HFFc6 (cell line): Measurements from ENCODE around the gene CPT1B. TPM values are rescaled to one million over a fixed set of nuclear protein-coding genes. Genes with fewer than 3 reads are reported as not detected.

Experiments
- DNase-seq: peaks from one replicate; pipeline ENCODE4 v3.0.0-alpha.2; 2018
- H3K27ac Mint-ChIP-seq: 2 replicates; pipeline ENCODE4 v1.8.0; 2020; ENCODE audit warnings: mild to moderate bottlenecking, mixed read lengths
- H3K27me3 Mint-ChIP-seq: 2 replicates; pipeline ENCODE4 v1.8.0; 2021; ENCODE audit warnings: mild to moderate bottlenecking, moderate library complexity, mixed read lengths; ENCODE audit not compliant: insufficient read depth
- H3K36me3 Mint-ChIP-seq: 2 replicates; pipeline ENCODE4 v1.8.0; 2021; ENCODE audit warnings: low read depth, mixed read lengths
- H3K4me1 Mint-ChIP-seq: 2 replicates; pipeline ENCODE4 v1.8.0; 2020; ENCODE audit warnings: low read depth, mixed read lengths
- H3K4me3 Mint-ChIP-seq: 2 replicates; pipeline ENCODE4 v1.8.0; 2020; ENCODE audit warnings: mild to moderate bottlenecking, moderate library complexity, mixed read lengths
- H3K9me3 Mint-ChIP-seq: 2 replicates; pipeline ENCODE4 v1.8.0; 2020; ENCODE audit warnings: mild to moderate bottlenecking, mixed read lengths
- total RNA-seq, 6 experiments: library from RNA; stranded (reverse); fragmentation: NEBNext Ultra II Directional; extraction: Animal tissue kit (Norgen Biotek cat#: 25700); gene quantifications; 2 replicates in 1 of 6; 3 replicates in 5 of 6; pipeline ENCODE4 v1.2.3, GENCODE V29; 2021
- TF ChIP-seq, protein P1 (sequence below): fragments of 200-600 bp; sonication (generic); IDR thresholded peaks from 2 replicates; pipeline ENCODE4 v1.5.0; 2021; ENCODE audit warnings: antibody characterized with exemption, mild to moderate bottlenecking

CPT1B gene
- total RNA-seq, 6 experiments from 2014 or later = 0.82 to 3.0 (median 1.5) TPM

DNA sequence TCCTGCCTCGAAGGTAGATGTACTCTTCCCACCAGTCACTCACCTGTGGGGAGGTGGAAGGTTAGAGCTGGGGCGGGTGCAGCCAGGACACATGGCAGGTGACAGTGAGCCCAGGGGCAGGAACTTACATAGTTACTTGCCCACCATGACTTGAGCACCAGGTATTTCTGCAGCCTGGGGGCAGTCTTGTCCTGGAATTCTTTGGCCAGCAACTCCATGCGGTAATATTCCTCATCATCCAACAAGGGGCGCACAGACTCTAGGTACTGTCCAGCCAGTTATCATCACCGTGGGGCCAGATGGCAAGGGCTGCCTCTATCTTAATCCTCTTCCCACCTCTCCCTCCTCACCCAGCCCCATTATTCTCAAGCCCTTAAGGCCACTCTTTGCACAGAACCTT lies 2.2 kb downstream of the CPT1B start:
- TF ChIP-seq, protein P1, sequence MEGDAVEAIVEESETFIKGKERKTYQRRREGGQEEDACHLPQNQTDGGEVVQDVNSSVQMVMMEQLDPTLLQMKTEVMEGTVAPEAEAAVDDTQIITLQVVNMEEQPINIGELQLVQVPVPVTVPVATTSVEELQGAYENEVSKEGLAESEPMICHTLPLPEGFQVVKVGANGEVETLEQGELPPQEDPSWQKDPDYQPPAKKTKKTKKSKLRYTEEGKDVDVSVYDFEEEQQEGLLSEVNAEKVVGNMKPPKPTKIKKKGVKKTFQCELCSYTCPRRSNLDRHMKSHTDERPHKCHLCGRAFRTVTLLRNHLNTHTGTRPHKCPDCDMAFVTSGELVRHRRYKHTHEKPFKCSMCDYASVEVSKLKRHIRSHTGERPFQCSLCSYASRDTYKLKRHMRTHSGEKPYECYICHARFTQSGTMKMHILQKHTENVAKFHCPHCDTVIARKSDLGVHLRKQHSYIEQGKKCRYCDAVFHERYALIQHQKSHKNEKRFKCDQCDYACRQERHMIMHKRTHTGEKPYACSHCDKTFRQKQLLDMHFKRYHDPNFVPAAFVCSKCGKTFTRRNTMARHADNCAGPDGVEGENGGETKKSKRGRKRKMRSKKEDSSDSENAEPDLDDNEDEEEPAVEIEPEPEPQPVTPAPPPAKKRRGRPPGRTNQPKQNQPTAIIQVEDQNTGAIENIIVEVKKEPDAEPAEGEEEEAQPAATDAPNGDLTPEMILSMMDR = peak; percentile 68
- Mint-ChIP-seq H3K4me3 (no peak overlapping the region), H3K27me3 (peaks cover 17% of the 10 kb centered on the region), H3K4me1 (peaks cover 8% of the 10 kb centered on the region; the same call in 1 of the 2 replicates), H3K36me3 (no peaks in the 10 kb centered on the region), H3K9me3 (no peaks in the 10 kb centered on the region), H3K27ac (no peak overlapping the region)
- peak; percentile 42 for DNase-seq

GRCh38 chr22:50575426-50575941 lies 2.7 kb downstream of the CPT1B start:
- DNase-seq = no peak
- H3K9me3 Mint-ChIP-seq = no peaks in the 10 kb centered on the region
- H3K27me3 Mint-ChIP-seq = peaks cover 17% of the 10 kb centered on the region
- TF ChIP-seq, protein P1 = no peak
- no peaks in the 10 kb centered on the region for H3K36me3 Mint-ChIP-seq
- H3K27ac Mint-ChIP-seq = no peak overlapping the region
- peaks cover 8% of the 10 kb centered on the region; the same call in 1 of the 2 replicates for H3K4me1 Mint-ChIP-seq
- H3K4me3 Mint-ChIP-seq = no peak overlapping the region

- Mint-ChIP-seq H3K27ac (no peak overlapping the region), H3K9me3 (no peaks in the 10 kb centered on the region), H3K4me1 (peaks cover 8% of the 10 kb centered on the region; the same call in 1 of the 2 replicates), H3K36me3 (no peaks in the 10 kb centered on the region), H3K27me3 (peaks cover 19% of the 10 kb centered on the region), H3K4me3 (no peak overlapping the region)
- no peak for DNase-seq
- TF ChIP-seq, protein P1 = no peak
Observed at GRCh38 chr22:50574383-50574755, 3.9 kb downstream of the CPT1B start.

DNA sequence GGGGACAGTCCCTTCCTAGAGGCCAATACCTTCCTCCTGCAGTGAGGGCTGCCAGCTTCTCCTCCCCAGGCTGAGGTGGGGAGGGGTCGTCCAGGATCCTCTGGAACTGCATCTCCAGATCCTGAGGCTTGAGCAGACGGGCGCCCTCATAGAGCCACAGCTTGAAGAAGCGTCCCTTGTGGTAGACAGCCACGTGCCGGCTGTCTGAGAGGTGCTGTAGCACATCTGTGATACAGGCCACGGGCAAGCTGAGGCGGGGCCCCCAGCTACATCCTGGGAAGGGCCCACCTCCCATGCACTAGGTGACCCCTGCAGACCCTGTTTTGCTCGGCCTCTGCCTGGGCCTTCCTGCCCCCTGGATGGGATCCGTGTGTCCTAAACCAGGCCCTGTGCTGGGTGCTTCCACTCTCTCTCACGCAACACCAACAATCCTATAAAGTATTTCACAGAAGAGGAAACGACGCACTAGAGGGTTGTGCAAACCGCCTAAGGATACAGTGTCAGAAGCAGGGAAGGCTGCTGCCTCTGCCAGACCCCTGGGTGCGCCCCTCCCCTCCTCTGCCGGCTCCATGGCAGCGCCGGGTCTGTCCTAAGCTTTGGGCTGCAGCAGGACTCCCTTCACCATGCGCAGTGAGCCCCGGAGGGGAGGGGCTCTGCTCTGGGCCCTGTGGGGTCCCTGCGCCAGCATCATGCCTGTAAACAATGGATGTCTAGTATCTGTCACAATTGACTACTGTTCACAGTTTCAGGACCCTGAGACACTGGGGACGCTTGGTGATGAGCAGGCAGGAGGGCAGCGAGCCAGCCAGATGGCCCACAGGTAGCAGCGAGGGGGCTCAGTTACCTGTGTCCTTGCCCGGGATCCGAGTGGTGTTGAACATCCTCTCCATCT lies 4.5 kb downstream of the CPT1B start:
- H3K4me3 Mint-ChIP-seq = no peak overlapping the region

DNA sequence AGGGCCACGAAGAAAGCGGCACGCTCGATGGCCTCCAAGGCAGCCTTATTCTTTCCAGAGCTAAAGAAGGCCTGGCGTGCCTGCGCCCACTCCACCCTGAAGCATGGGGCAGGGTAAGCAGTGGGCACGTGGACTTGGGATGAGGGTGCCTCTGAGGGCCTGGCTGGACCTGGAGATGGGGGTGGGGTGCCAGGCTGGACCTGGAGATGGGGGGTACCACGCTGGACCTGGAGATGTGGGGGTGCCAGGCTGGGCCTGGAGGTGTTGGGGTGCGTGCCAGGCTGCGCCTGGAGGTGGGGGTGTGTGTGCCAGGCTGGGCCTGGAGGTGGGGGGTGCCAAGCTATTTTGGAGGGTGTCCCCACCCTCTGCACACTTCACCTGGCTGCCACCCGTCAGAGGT lies 5.3 kb downstream of the CPT1B start:
- TF ChIP-seq, protein P1 = no peak
- H3K4me1 Mint-ChIP-seq = no peaks in the 10 kb centered on the region
- H3K4me3 Mint-ChIP-seq = no peak overlapping the region
- no peak for DNase-seq
- H3K9me3 Mint-ChIP-seq = no peaks in the 10 kb centered on the region
- H3K36me3 Mint-ChIP-seq = no peaks in the 10 kb centered on the region
- peaks cover 15% of the 10 kb centered on the region for H3K27me3 Mint-ChIP-seq
- H3K27ac Mint-ChIP-seq = no peak overlapping the region

More for the DNA sequence above, 4.5 kb downstream of the CPT1B start:
- no peak for DNase-seq
- peaks cover 19% of the 10 kb centered on the region for H3K27me3 Mint-ChIP-seq
- no peaks in the 10 kb centered on the region for H3K9me3 Mint-ChIP-seq
- TF ChIP-seq, protein P1 = no peak
- no peak overlapping the region for H3K27ac Mint-ChIP-seq
- peaks cover 4% of the 10 kb centered on the region; the same call in 1 of the 2 replicates for H3K4me1 Mint-ChIP-seq
- no peaks in the 10 kb centered on the region for H3K36me3 Mint-ChIP-seq
